ENCODE results near the gene CCDC149.
"Not testable (repeated sequence)": the region's sequence is repeated elsewhere in the genome, so short reads cannot be mapped to it uniquely, and the experiment has no call there.

The CCDC149 gene

GRCh38 chr4:24915121-24915922 is 2.5 kb upstream of the CCDC149 start:
- Mint-ChIP-seq H3K9me3 (peaks cover 28% of the 10 kb centered on the region), H3K4me3 (no peak overlapping the region), H3K4me1 (peaks cover 29% of the 10 kb centered on the region), H3K27ac (no peak overlapping the region), H3K27me3 (ENCODE audit: low read depth, poor library complexity) (peaks cover 26% of the 10 kb centered on the region), H3K36me3 (ENCODE audit: low read depth) (peaks cover 14% of the 10 kb centered on the region)
- TF ChIP-seq, protein P1, sequence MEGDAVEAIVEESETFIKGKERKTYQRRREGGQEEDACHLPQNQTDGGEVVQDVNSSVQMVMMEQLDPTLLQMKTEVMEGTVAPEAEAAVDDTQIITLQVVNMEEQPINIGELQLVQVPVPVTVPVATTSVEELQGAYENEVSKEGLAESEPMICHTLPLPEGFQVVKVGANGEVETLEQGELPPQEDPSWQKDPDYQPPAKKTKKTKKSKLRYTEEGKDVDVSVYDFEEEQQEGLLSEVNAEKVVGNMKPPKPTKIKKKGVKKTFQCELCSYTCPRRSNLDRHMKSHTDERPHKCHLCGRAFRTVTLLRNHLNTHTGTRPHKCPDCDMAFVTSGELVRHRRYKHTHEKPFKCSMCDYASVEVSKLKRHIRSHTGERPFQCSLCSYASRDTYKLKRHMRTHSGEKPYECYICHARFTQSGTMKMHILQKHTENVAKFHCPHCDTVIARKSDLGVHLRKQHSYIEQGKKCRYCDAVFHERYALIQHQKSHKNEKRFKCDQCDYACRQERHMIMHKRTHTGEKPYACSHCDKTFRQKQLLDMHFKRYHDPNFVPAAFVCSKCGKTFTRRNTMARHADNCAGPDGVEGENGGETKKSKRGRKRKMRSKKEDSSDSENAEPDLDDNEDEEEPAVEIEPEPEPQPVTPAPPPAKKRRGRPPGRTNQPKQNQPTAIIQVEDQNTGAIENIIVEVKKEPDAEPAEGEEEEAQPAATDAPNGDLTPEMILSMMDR (IDR thresholded peaks at IDR 0.05): no peak
- DNase-seq: no peak

DNA sequence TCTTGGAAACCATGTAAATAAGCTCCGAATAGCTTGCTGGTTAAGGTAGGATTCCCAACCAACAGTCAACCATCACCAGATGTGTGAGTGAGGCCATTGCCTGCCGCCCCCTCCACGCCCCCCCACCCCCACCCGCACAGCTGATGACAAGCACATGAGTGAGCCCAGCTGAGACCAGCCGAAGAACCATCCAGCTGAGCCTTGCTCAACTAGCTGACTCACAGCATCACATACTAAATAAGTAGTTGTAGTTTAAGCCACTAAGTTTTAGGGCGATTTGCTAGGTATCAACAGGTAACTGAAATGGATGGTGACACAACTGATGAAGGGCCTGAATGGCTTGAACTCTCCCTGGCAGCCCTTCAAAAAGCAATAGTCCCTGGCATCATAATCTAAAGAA is 1.6 kb upstream of the CCDC149 start:
- no peak for DNase-seq
- H3K4me3 Mint-ChIP-seq: no peak overlapping the region

GRCh38 chr4:24913119-24913485 is 260 bp upstream of the CCDC149 start:
- Mint-ChIP-seq H3K27me3 (ENCODE audit: low read depth, poor library complexity) (peaks cover 32% of the 10 kb centered on the region), H3K27ac (no peak overlapping the region), H3K9me3 (peaks cover 32% of the 10 kb centered on the region), H3K4me1 (peaks cover 29% of the 10 kb centered on the region), H3K4me3 (peak overlapping the region; percentile 84), H3K36me3 (ENCODE audit: low read depth) (peaks cover 36% of the 10 kb centered on the region)
- DNase-seq: no peak
- TF ChIP-seq, protein P1 (IDR thresholded peaks at IDR 0.05): no peak

More for the DNA sequence above, 1.6 kb upstream of the CCDC149 start:
- H3K9me3 Mint-ChIP-seq: peaks cover 28% of the 10 kb centered on the region
- peaks cover 29% of the 10 kb centered on the region for H3K4me1 Mint-ChIP-seq
- TF ChIP-seq, protein P1 (IDR thresholded peaks at IDR 0.05): no peak
- H3K27ac Mint-ChIP-seq: no peak overlapping the region
- peaks cover 32% of the 10 kb centered on the region for H3K27me3 Mint-ChIP-seq (ENCODE audit: low read depth, poor library complexity)
- H3K36me3 Mint-ChIP-seq (ENCODE audit: low read depth): peaks cover 22% of the 10 kb centered on the region

DNA sequence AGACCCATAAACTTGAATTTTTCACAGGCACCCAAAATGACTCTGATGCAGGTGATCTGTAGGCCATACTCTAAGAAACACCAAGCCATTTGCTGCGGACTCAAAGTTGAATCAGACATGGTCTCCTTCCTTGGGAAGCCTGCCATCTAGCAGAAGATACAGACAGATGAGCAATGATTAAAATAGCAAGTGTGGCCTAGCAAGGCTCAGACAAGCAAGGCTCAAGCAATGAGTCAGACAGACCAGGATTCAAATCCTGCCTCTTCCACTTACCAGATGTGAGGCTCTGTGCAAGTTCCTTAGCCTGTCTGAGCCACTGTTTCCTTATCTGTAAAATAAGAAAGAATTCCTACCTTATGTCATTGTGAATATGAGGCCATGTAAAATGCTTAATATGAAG is 2.3 kb downstream of the CCDC149 start:
- no peak for DNase-seq
- TF ChIP-seq, protein P1 (IDR thresholded peaks at IDR 0.05): no peak
- Mint-ChIP-seq H3K4me1 (peaks cover 12% of the 10 kb centered on the region), H3K4me3 (no peak overlapping the region), H3K36me3 (ENCODE audit: low read depth) (peaks cover 46% of the 10 kb centered on the region), H3K9me3 (peaks cover 37% of the 10 kb centered on the region), H3K27ac (no peak overlapping the region), H3K27me3 (ENCODE audit: low read depth, poor library complexity) (peaks cover 28% of the 10 kb centered on the region)

DNA sequence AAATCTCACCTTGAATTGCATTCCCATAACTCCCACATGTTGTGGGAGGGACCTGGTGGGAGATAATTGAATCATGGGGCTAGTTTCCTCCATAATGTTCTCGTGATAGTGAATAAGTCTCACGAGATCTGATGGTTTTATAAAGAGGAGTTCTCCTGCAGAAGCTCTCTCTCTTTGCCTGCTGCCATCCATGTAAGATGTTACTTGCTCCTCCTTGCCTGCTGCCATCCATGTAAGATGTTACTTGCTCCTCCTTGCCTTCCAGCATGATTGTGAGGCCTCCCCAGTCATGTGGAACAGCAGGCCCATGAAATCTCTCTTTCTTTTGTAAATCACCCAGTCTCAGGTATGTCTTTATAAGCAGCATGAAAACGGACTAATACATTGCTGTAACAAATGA is 3.2 kb downstream of the CCDC149 start:
- peaks cover 46% of the 10 kb centered on the region for H3K36me3 Mint-ChIP-seq (ENCODE audit: low read depth)
- H3K27ac Mint-ChIP-seq, H3K4me3 Mint-ChIP-seq, DNase-seq: not testable (repeated sequence)
- peaks cover 27% of the 10 kb centered on the region for H3K27me3 Mint-ChIP-seq (ENCODE audit: low read depth, poor library complexity)
- H3K4me1 Mint-ChIP-seq: peaks cover 12% of the 10 kb centered on the region
- peaks cover 37% of the 10 kb centered on the region for H3K9me3 Mint-ChIP-seq

DNA sequence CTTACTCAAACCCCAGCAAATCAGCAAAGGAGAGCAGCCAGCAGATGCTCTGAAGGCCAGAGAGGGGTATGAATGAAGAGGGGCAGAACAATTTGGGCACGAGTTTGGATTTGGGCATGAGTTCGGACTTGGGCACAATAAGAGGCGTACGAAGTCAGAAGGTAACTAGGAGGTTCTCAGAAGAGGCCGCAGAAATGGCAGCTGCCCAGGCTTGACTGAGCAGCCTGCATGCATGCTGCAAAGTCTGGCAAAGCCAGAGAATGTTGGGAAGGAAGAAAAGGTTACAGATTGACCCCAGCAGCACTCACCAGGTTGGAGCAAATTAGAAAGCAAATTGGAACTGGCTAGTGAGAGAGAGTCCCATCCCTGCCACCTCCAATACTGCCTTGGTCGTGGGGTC is 15.2 kb downstream of the CCDC149 start:
- no peaks in the 10 kb centered on the region for H3K36me3 Mint-ChIP-seq (ENCODE audit: low read depth)
- no peaks in the 10 kb centered on the region for H3K9me3 Mint-ChIP-seq
- DNase-seq: no peak

More for the DNA sequence above, 15.2 kb downstream of the CCDC149 start:
- no peaks in the 10 kb centered on the region for H3K4me1 Mint-ChIP-seq
- H3K27ac Mint-ChIP-seq: no peak overlapping the region
- TF ChIP-seq, protein P1 (IDR thresholded peaks at IDR 0.05): no peak
- no peaks in the 10 kb centered on the region for H3K27me3 Mint-ChIP-seq (ENCODE audit: low read depth, poor library complexity)
- no peak overlapping the region for H3K4me3 Mint-ChIP-seq
